HepG2 (cell line): ENCODE results near the gene PPM1F. TPM values are rescaled to one million over a fixed set of nuclear protein-coding genes. Genes with fewer than 3 reads are reported as not detected.

Source experiments
- ATAC-seq: fragments of 200-7000 bp; cut with Tn5 transposase; 3 replicates; pipeline ENCODE4 v1.9.1; 2020; ENCODE audit warnings: mild to moderate bottlenecking, moderate library complexity
- BruUV-seq: library from RNA; stranded (reverse); fragments of 400-500 nt; replicated peaks from 2 replicates; lab custom pipeline; 2021; lab: Mats Ljungman, UMichigan
- CTCF ChIA-PET: fragments of 300-600 bp; formaldehyde crosslinking; extraction: SDS; loops from one replicate; lab custom pipeline; 2021; ENCODE audit warnings: low total read pairs, inconsistent platforms, low intra/inter-chr PET ratio; lab: Yijun Ruan, JAX
- POLR2A ChIA-PET: fragments of 350-600 bp; sonication (Branson Sonifier 250); formaldehyde crosslinking; loops from one replicate; lab custom pipeline; 2020; ENCODE audit warnings: antibody characterized with exemption, inconsistent platforms; lab: Yijun Ruan, JAX
- DNase-seq: peaks from one replicate; pipeline ENCODE4 v3.0.0-alpha.2; 2015; ENCODE audit warnings: low spot score
- FAIRE-seq: peaks from 3 replicates; lab custom pipeline; 2011; peaks lifted over from hg19 to GRCh38; lab: Jason Lieb, UNC
- H2AFZ ChIP-seq: one replicate; pipeline ENCODE4 v1.6.1; 2011; ENCODE audit warnings: low read length, inconsistent platforms
- H3K27ac ChIP-seq: fragments of 300-600 bp; 3 replicates; pipeline ENCODE4 v1.8.0; 2011; ENCODE audit warnings: mixed run types, mild to moderate bottlenecking, mixed read lengths, low read length, inconsistent platforms; ENCODE audit not compliant: insufficient read depth; ENCODE audit errors: extremely low read length
- H3K27me3 ChIP-seq, 2 experiments: fragments of 200-600 bp in 1 of 2; 2 replicates in 1 of 2; 3 replicates in 1 of 2; pipeline versions ENCODE4 v1.6.0 to v1.8.0; 2011; ENCODE audit warnings: low read length in 2 of 2, mild to moderate bottlenecking in 2 of 2, moderate library complexity in 2 of 2, inconsistent platforms in 1 of 2; ENCODE audit not compliant: insufficient read depth in 2 of 2, control insufficient read depth in 1 of 2
- H3K36me3 ChIP-seq, 2 experiments: fragments of 200-600 bp in 1 of 2; replicated peaks in 1 of 2; 2 replicates in 1 of 2; 3 replicates in 1 of 2; pipeline versions ENCODE4 v1.5.1 to v1.8.0; 2011; ENCODE audit warnings: low read length in 2 of 2, inconsistent platforms in 1 of 2; ENCODE audit not compliant: insufficient read depth in 2 of 2, control insufficient read depth in 1 of 2
- H3K4me1 ChIP-seq: 2 replicates; pipeline ENCODE4 v1.5.1; 2012; ENCODE audit warnings: low read length, inconsistent platforms; ENCODE audit not compliant: insufficient read depth
- H3K4me2 ChIP-seq: 2 replicates; pipeline ENCODE4 v1.6.0; 2011; ENCODE audit warnings: low read depth, low read length, inconsistent platforms
- H3K4me3 ChIP-seq, 3 experiments: fragments of 200-600 bp in 1 of 3; sonication (generic), shearing (Covaris generic) in 1 of 3; replicated peaks in 1 of 3; 2 replicates each; pipeline ENCODE4 v1.5.1; 2011 to 2016; ENCODE audit warnings: low read length in 3 of 3, inconsistent platforms in 2 of 3, low read depth in 2 of 3, mild to moderate bottlenecking in 2 of 3, control low read depth in 1 of 3, mixed read lengths in 1 of 3; ENCODE audit not compliant: insufficient read depth in 1 of 3
- H3K79me2 ChIP-seq: one replicate; pipeline ENCODE4 v1.6.1; 2011; ENCODE audit warnings: low read length, inconsistent platforms; ENCODE audit not compliant: insufficient read depth
- H3K9ac ChIP-seq: 2 replicates; pipeline ENCODE4 v1.6.0; 2011; ENCODE audit warnings: mild to moderate bottlenecking, low read depth, low read length, inconsistent platforms; ENCODE audit not compliant: insufficient read depth
- H3K9me3 ChIP-seq: 2 replicates; pipeline ENCODE4 v1.5.1; 2012; ENCODE audit warnings: mild to moderate bottlenecking, low read length
- H4K20me1 ChIP-seq: 2 replicates; pipeline ENCODE4 v1.6.0; 2011; ENCODE audit warnings: inconsistent platforms, mild to moderate bottlenecking, low read length, moderate library complexity; ENCODE audit not compliant: insufficient read depth
- AGO2 ChIP-seq: fragments of 200-400 bp; formaldehyde crosslinking; optimal IDR thresholded peaks from 2 replicates; pipeline ENCODE3; 2017; ENCODE audit warnings: mild to moderate bottlenecking, low read depth, low read length, moderate library complexity
- PITX1 ChIP-seq: sonication (generic); formaldehyde crosslinking; IDR thresholded peaks from 2 replicates; pipeline ENCODE4 v1.5.1; 2020; ENCODE audit warnings: mild to moderate bottlenecking, missing genetic modification reagents
- SATB2 ChIP-seq: sonication (generic); formaldehyde crosslinking; IDR thresholded peaks from 2 replicates; pipeline ENCODE4 v1.5.0; 2020; ENCODE audit warnings: missing genetic modification reagents
- WGBS: methylation state at CpG from one replicate; pipeline ENCODE4 v1.1.6; 2017; ENCODE audit warnings: low lambda C conversion rate; 5-methylcytosine and 5-hydroxymethylcytosine counted together
- in situ Hi-C: cut with HindIII; loops from 2 replicates; pipeline ENCODE4 v1.10.0; 2017; ENCODE audit warnings: low pct_unique_long_range_greater_than_20kb; ENCODE audit not compliant: extremely low pct_ligation_motif_present
- intact Hi-C: fragments of 100-400 bp; cut with micrococcal nuclease; formaldehyde crosslinking; loops from one replicate; pipeline ENCODE4 v1.10.0; 2022; ENCODE audit not compliant: unreplicated experiment
- polyA plus RNA-seq, 8 experiments: library from polyadenylated mRNA; depleted of rRNA in 3 of 8; stranded (reverse) in 7 of 8; unstranded in 1 of 8; fragments of >200 nt; fragmentation: Illumina TruSeq in 4 of 8; extraction: Trizol in 4 of 8; gene quantifications; 2 replicates each; pipeline versions ENCODE4 v1.2.1 to v1.2.3, GENCODE V29; 2011 to 2016; ENCODE audit warnings: low read depth in 4 of 8, missing spikeins in 1 of 8, mixed read lengths in 1 of 8; ENCODE audit not compliant: insufficient read depth in 1 of 8
- total RNA-seq, 5 experiments: library from RNA; depleted of rRNA; stranded (reverse); fragments of >200 nt; fragmentation: Illumina TruSeq; extraction: Trizol; gene quantifications; 2 replicates each; pipeline ENCODE4 v1.2.3, GENCODE V29; 2016; ENCODE audit warnings: low read depth in 1 of 5
- TF ChIP-seq, protein P1 (sequence below): sonication (generic); formaldehyde crosslinking; IDR thresholded peaks from 2 replicates; pipeline ENCODE4 v1.8.1; 2023; ENCODE audit warnings: mild to moderate bottlenecking, missing genetic modification reagents
- TF ChIP-seq, protein P2 (sequence below): sonication (generic); formaldehyde crosslinking; IDR thresholded peaks from 2 replicates; pipeline ENCODE4 v1.4.0; 2020; ENCODE audit warnings: mild to moderate bottlenecking, missing genetic modification reagents
- TF ChIP-seq, protein P3 (sequence below): sonication (generic); formaldehyde crosslinking; IDR thresholded peaks from 2 replicates; pipeline ENCODE4 v1.4.0; 2020; ENCODE audit warnings: missing genetic modification reagents, mild to moderate bottlenecking, borderline replicate concordance

Gene PPM1F
- total and polyA plus RNA-seq, 2 of the 13 experiments (the other 11 are each of a cell fraction or from before 2014, with no cell fraction given): 11.0 to 19.6 TPM

DNA sequence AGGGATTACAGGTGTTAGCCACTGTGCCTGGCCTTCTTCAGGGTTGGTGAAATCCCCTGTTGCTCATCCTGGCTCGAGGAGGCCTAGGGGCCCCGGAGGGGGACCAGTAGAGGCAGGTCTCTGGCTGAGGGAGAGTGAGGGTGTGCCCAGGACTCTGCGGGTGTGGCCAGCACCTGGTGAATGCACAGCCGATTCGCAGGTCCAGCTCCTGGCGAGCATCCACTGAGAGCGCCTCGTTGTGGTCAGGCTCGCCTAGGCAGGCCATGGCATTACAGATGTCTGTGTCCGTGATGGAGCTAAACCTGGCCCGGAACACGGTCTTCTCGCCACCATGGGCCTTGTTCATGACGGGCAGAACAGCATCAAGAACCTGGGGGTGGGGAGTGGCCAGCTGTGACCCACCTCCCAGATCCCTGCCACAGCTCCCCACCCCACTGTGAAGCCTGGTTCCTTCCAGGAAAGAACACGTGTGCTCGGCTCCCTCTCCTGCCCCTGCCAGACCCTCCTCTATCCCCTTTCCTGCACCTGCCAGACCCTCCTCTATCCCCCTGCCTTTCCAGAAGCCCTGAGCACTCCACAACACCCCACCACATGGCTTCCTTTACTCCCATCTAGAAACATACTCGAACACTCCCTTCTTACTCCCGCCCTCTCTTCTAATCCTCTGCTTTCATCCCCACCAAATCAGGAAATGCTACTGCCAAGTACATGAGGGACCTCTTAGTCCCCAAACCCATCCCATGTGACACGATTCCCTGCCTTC lies 17.6 kb upstream of the PPM1F start:
- ATAC-seq (no peak), DNase-seq (no peak), FAIRE-seq (no peak)
- POLR2A ChIA-PET: interaction anchor here (1.3 kb wide), 1 partner anchor 12 kb away, joined by 5 read pairs; the partner anchor contains the start of gene TOP3B
- H3K27ac ChIP-seq: no peak overlapping the region
- H2AFZ ChIP-seq: no peak overlapping the region
- H3K9ac ChIP-seq: no peak overlapping the region
- no peaks in the 10 kb centered on the region for H4K20me1 ChIP-seq
- H3K9me3 ChIP-seq: no peaks in the 10 kb centered on the region
- peaks cover 30 to 84% of the 10 kb centered on the region in 2 experiments for H3K36me3 ChIP-seq
- no peaks in the 10 kb centered on the region for H3K4me1 ChIP-seq
- BruUV-seq: no TSS peak
- intact Hi-C loops: no loop called here
- WGBS: 96% methylated on average over 7 of the region's 19 CpGs
- H3K4me2 ChIP-seq: no peak overlapping the region
- H3K4me3 ChIP-seq: no peak overlapping the region
- no peaks in the 10 kb centered on the region for H3K79me2 ChIP-seq
- TF ChIP-seq, protein P1, sequence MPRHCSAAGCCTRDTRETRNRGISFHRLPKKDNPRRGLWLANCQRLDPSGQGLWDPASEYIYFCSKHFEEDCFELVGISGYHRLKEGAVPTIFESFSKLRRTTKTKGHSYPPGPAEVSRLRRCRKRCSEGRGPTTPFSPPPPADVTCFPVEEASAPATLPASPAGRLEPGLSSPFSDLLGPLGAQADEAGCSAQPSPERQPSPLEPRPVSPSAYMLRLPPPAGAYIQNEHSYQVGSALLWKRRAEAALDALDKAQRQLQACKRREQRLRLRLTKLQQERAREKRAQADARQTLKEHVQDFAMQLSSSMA (CRISPR knock-in tag): no peak
- TF ChIP-seq PITX1 (CRISPR knock-in tag): no peak
- TF ChIP-seq, protein P2, sequence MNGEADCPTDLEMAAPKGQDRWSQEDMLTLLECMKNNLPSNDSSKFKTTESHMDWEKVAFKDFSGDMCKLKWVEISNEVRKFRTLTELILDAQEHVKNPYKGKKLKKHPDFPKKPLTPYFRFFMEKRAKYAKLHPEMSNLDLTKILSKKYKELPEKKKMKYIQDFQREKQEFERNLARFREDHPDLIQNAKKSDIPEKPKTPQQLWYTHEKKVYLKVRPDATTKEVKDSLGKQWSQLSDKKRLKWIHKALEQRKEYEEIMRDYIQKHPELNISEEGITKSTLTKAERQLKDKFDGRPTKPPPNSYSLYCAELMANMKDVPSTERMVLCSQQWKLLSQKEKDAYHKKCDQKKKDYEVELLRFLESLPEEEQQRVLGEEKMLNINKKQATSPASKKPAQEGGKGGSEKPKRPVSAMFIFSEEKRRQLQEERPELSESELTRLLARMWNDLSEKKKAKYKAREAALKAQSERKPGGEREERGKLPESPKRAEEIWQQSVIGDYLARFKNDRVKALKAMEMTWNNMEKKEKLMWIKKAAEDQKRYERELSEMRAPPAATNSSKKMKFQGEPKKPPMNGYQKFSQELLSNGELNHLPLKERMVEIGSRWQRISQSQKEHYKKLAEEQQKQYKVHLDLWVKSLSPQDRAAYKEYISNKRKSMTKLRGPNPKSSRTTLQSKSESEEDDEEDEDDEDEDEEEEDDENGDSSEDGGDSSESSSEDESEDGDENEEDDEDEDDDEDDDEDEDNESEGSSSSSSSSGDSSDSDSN (CRISPR knock-in tag): no peak
- no peak for TF ChIP-seq SATB2
- TF ChIP-seq, protein P3, sequence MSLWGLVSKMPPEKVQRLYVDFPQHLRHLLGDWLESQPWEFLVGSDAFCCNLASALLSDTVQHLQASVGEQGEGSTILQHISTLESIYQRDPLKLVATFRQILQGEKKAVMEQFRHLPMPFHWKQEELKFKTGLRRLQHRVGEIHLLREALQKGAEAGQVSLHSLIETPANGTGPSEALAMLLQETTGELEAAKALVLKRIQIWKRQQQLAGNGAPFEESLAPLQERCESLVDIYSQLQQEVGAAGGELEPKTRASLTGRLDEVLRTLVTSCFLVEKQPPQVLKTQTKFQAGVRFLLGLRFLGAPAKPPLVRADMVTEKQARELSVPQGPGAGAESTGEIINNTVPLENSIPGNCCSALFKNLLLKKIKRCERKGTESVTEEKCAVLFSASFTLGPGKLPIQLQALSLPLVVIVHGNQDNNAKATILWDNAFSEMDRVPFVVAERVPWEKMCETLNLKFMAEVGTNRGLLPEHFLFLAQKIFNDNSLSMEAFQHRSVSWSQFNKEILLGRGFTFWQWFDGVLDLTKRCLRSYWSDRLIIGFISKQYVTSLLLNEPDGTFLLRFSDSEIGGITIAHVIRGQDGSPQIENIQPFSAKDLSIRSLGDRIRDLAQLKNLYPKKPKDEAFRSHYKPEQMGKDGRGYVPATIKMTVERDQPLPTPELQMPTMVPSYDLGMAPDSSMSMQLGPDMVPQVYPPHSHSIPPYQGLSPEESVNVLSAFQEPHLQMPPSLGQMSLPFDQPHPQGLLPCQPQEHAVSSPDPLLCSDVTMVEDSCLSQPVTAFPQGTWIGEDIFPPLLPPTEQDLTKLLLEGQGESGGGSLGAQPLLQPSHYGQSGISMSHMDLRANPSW (CRISPR knock-in tag): no peak
- peak; percentile 28 for TF ChIP-seq AGO2
- in situ Hi-C loops: no loop called here
- CTCF ChIA-PET: no interaction called here
- no peaks in the 10 kb centered on the region for H3K27me3 ChIP-seq
